ENCODE measurements around the gene RASSF5.

The RASSF5 gene

GRCh38 chr1:206463911-206464310, 43.4 kb upstream of the RASSF5 start:
- Histone ChIP-seq H3K4me1 (no peaks in the 10 kb centered on the region), H3K36me3 (no peaks in the 10 kb centered on the region), H3K9me3 (no peaks in the 10 kb centered on the region), H3K27me3 (peaks cover 35% of the 10 kb centered on the region), H3K4me3 (ENCODE audit: low read depth, low read length) (no peak overlapping the region)
- TF ChIP-seq, protein P1, sequence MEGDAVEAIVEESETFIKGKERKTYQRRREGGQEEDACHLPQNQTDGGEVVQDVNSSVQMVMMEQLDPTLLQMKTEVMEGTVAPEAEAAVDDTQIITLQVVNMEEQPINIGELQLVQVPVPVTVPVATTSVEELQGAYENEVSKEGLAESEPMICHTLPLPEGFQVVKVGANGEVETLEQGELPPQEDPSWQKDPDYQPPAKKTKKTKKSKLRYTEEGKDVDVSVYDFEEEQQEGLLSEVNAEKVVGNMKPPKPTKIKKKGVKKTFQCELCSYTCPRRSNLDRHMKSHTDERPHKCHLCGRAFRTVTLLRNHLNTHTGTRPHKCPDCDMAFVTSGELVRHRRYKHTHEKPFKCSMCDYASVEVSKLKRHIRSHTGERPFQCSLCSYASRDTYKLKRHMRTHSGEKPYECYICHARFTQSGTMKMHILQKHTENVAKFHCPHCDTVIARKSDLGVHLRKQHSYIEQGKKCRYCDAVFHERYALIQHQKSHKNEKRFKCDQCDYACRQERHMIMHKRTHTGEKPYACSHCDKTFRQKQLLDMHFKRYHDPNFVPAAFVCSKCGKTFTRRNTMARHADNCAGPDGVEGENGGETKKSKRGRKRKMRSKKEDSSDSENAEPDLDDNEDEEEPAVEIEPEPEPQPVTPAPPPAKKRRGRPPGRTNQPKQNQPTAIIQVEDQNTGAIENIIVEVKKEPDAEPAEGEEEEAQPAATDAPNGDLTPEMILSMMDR (IDR thresholded peaks at IDR 0.05; ENCODE audit: low read depth, low read length): no peak
- no peak for DNase-seq

- Histone ChIP-seq H3K4me3 (ENCODE audit: low read depth, low read length) (no peak overlapping the region), H3K27me3 (peaks cover 40% of the 10 kb centered on the region), H3K4me1 (no peaks in the 10 kb centered on the region), H3K36me3 (no peaks in the 10 kb centered on the region), H3K9me3 (no peaks in the 10 kb centered on the region)
- DNase-seq: no peak
- TF ChIP-seq, protein P1 (IDR thresholded peaks at IDR 0.05; ENCODE audit: low read depth, low read length): no peak
Observed at GRCh38 chr1:206464456-206464964, 42.8 kb upstream of the RASSF5 start.

GRCh38 chr1:206465951-206466350, 41.4 kb upstream of the RASSF5 start:
- H3K27me3 ChIP-seq: peaks cover 52% of the 10 kb centered on the region
- H3K36me3 ChIP-seq: no peaks in the 10 kb centered on the region
- TF ChIP-seq, protein P1 (IDR thresholded peaks at IDR 0.05; ENCODE audit: low read depth, low read length): no peak
- no peaks in the 10 kb centered on the region for H3K9me3 ChIP-seq
- no peaks in the 10 kb centered on the region for H3K4me1 ChIP-seq
- no peak overlapping the region for H3K4me3 ChIP-seq (ENCODE audit: low read depth, low read length)
- no peak for DNase-seq

- Histone ChIP-seq H3K4me1 (no peaks in the 10 kb centered on the region), H3K4me3 (ENCODE audit: low read depth, low read length) (no peak overlapping the region), H3K27me3 (peaks cover 55% of the 10 kb centered on the region), H3K36me3 (no peaks in the 10 kb centered on the region), H3K9me3 (no peaks in the 10 kb centered on the region)
- TF ChIP-seq, protein P1 (IDR thresholded peaks at IDR 0.05; ENCODE audit: low read depth, low read length): no peak
- no peak for DNase-seq
Observed at GRCh38 chr1:206466840-206467649, 40.3 kb upstream of the RASSF5 start.

DNA sequence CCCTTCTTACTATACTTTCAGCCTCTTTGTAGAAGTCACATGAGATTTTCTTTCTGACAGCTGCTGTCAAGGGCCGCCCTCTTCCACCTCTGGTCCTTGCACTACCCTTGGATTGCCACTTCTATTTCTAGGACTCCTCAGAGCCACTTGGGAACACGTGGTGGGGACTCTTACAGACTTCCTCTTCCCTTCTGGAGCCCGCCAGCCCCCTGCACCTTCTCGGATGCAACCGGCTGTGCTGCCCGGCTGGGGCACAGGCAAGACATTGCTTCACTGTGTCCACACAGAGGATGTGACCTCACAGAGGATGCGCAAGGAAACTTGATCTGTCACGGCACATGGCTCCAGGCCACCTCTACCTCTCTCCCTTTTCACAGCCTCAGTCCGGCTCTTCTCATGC, 39.4 kb upstream of the RASSF5 start:
- Histone ChIP-seq H3K9me3 (no peaks in the 10 kb centered on the region), H3K4me1 (no peaks in the 10 kb centered on the region), H3K4me3 (ENCODE audit: low read depth, low read length) (no peak overlapping the region), H3K27me3 (peaks cover 53% of the 10 kb centered on the region), H3K36me3 (no peaks in the 10 kb centered on the region)
- DNase-seq: no peak
- TF ChIP-seq, protein P1 (IDR thresholded peaks at IDR 0.05; ENCODE audit: low read depth, low read length): no peak

DNA sequence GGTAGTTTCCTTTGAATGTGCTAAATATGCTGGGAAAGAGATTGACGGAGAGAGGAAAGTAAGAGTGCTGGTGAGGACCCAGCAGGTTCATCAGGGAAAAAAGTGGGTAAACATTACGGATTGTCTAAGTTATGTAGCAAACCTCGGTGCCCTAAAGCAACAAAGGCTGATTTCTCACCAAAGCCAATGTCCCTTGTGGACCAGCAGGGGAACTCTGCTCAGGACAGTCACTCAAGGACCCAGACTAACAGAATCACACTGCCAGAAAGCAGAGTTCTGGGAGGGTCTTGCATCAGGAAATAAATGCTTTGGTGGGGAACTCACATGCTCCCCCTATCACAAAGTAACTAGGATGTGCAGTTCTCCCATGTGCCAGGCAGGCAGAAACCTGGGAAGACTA, 38.8 kb upstream of the RASSF5 start:
- H3K9me3 ChIP-seq: no peaks in the 10 kb centered on the region
- peaks cover 53% of the 10 kb centered on the region for H3K27me3 ChIP-seq
- TF ChIP-seq, protein P1 (IDR thresholded peaks at IDR 0.05; ENCODE audit: low read depth, low read length): no peak
- no peaks in the 10 kb centered on the region for H3K4me1 ChIP-seq
- no peak for DNase-seq
- no peaks in the 10 kb centered on the region for H3K36me3 ChIP-seq
- H3K4me3 ChIP-seq (ENCODE audit: low read depth, low read length): no peak overlapping the region
